ENCODE data around the gene CCNT1.
"Not testable (repeated sequence)": the region's sequence is repeated elsewhere in the genome, so short reads cannot be mapped to it uniquely, and the experiment has no call there.

The CCNT1 gene

GRCh38 chr12:48728807-48729206 lies 12.3 kb upstream of the CCNT1 start:
- no peak overlapping the region for H3K9ac ChIP-seq (ENCODE audit: low read depth in 1 of 2, low read length in 2 of 2)
- no peaks in the 10 kb centered on the region for H3K4me1 ChIP-seq (ENCODE audit: control insufficient read depth in 1 of 2, insufficient read depth in 2 of 2, low read length in 2 of 2)
- no peak overlapping the region for H3K4me3 ChIP-seq (ENCODE audit: low read depth in 1 of 2, low read length in 2 of 2)
- no peaks in the 10 kb centered on the region for H3K9me3 ChIP-seq (ENCODE audit: control insufficient read depth in 1 of 2, low read length in 2 of 2)
- H3K27me3 ChIP-seq (ENCODE audit: control insufficient read depth in 1 of 2, insufficient read depth in 2 of 2, low read length in 2 of 2) = no peaks in the 10 kb centered on the region
- H3K36me3 ChIP-seq (ENCODE audit: control insufficient read depth in 1 of 2, insufficient read depth in 2 of 2, low read length in 2 of 2) = no peaks in the 10 kb centered on the region
- no peak overlapping the region for H3K27ac ChIP-seq (ENCODE audit: low read depth, low read length)

- H3K9ac ChIP-seq (ENCODE audit: low read depth in 1 of 2, low read length in 2 of 2); H3K27ac ChIP-seq (ENCODE audit: low read depth, low read length); H3K27me3 ChIP-seq (ENCODE audit: control insufficient read depth in 1 of 2, insufficient read depth in 2 of 2, low read length in 2 of 2); H3K9me3 ChIP-seq (ENCODE audit: control insufficient read depth in 1 of 2, low read length in 2 of 2); H3K4me3 ChIP-seq (ENCODE audit: low read depth in 1 of 2, low read length in 2 of 2); H3K36me3 ChIP-seq (ENCODE audit: control insufficient read depth in 1 of 2, insufficient read depth in 2 of 2, low read length in 2 of 2); H3K4me1 ChIP-seq (ENCODE audit: control insufficient read depth in 1 of 2, insufficient read depth in 2 of 2, low read length in 2 of 2): not testable (repeated sequence)
Measured at GRCh38 chr12:48720737-48721136, 4.2 kb upstream of the CCNT1 start.

- H3K9ac ChIP-seq (ENCODE audit: low read depth in 1 of 2, low read length in 2 of 2); H3K27ac ChIP-seq (ENCODE audit: low read depth, low read length); H3K9me3 ChIP-seq (ENCODE audit: control insufficient read depth in 1 of 2, low read length in 2 of 2); H3K4me3 ChIP-seq (ENCODE audit: low read depth in 1 of 2, low read length in 2 of 2); H3K36me3 ChIP-seq (ENCODE audit: control insufficient read depth in 1 of 2, insufficient read depth in 2 of 2, low read length in 2 of 2); H3K27me3 ChIP-seq (ENCODE audit: control insufficient read depth in 1 of 2, insufficient read depth in 2 of 2, low read length in 2 of 2): not testable (repeated sequence)
- peaks cover 3 to 11% of the 10 kb centered on the region in 2 donors for H3K4me1 ChIP-seq (ENCODE audit: control insufficient read depth in 1 of 2, insufficient read depth in 2 of 2, low read length in 2 of 2)
Measured at GRCh38 chr12:48720171-48720570, 3.7 kb upstream of the CCNT1 start.

GRCh38 chr12:48719002-48719401 lies 2.5 kb upstream of the CCNT1 start:
- not testable (repeated sequence) for H3K9ac ChIP-seq (ENCODE audit: low read depth in 1 of 2, low read length in 2 of 2); H3K9me3 ChIP-seq (ENCODE audit: control insufficient read depth in 1 of 2, low read length in 2 of 2); H3K27me3 ChIP-seq (ENCODE audit: control insufficient read depth in 1 of 2, insufficient read depth in 2 of 2, low read length in 2 of 2); H3K36me3 ChIP-seq (ENCODE audit: control insufficient read depth in 1 of 2, insufficient read depth in 2 of 2, low read length in 2 of 2); H3K27ac ChIP-seq (ENCODE audit: low read depth, low read length); H3K4me3 ChIP-seq (ENCODE audit: low read depth in 1 of 2, low read length in 2 of 2)
- peaks cover 13 to 23% of the 10 kb centered on the region in 2 donors for H3K4me1 ChIP-seq (ENCODE audit: control insufficient read depth in 1 of 2, insufficient read depth in 2 of 2, low read length in 2 of 2)

GRCh38 chr12:48717252-48717695 lies 767 bp upstream of the CCNT1 start:
- Histone ChIP-seq H3K9me3 (ENCODE audit: control insufficient read depth in 1 of 2, low read length in 2 of 2) (peaks cover 6 to 7% of the 10 kb centered on the region in 2 donors), H3K36me3 (ENCODE audit: control insufficient read depth in 1 of 2, insufficient read depth in 2 of 2, low read length in 2 of 2) (peaks cover 0 to 18% of the 10 kb centered on the region in 2 donors), H3K27ac (ENCODE audit: low read depth, low read length) (peak overlapping the region; percentile 94), H3K27me3 (ENCODE audit: control insufficient read depth in 1 of 2, insufficient read depth in 2 of 2, low read length in 2 of 2) (no peaks in the 10 kb centered on the region), H3K9ac (ENCODE audit: low read depth in 1 of 2, low read length in 2 of 2) (peak overlapping the region; percentile 36 to 76), H3K4me3 (ENCODE audit: low read depth in 1 of 2, low read length in 2 of 2) (peak overlapping the region; percentile 90 to 98), H3K4me1 (ENCODE audit: control insufficient read depth in 1 of 2, insufficient read depth in 2 of 2, low read length in 2 of 2) (peaks cover 14 to 30% of the 10 kb centered on the region in 2 donors)

GRCh38 chr12:48716168-48716492 lies 377 bp downstream of the CCNT1 start:
- H3K36me3 ChIP-seq (ENCODE audit: control insufficient read depth in 1 of 2, insufficient read depth in 2 of 2, low read length in 2 of 2) = peaks cover 0 to 26% of the 10 kb centered on the region in 2 donors
- H3K9me3 ChIP-seq (ENCODE audit: control insufficient read depth in 1 of 2, low read length in 2 of 2) = peaks cover 5% of the 10 kb centered on the region in 2 donors
- no peaks in the 10 kb centered on the region for H3K27me3 ChIP-seq (ENCODE audit: control insufficient read depth in 1 of 2, insufficient read depth in 2 of 2, low read length in 2 of 2)
- H3K4me3 ChIP-seq (ENCODE audit: low read depth in 1 of 2, low read length in 2 of 2) = peak overlapping the region; percentile 90 to 98
- H3K9ac ChIP-seq (ENCODE audit: low read depth in 1 of 2, low read length in 2 of 2) = peak overlapping the region; percentile 92 to 99
- H3K27ac ChIP-seq (ENCODE audit: low read depth, low read length) = peak overlapping the region; percentile 94
- H3K4me1 ChIP-seq (ENCODE audit: control insufficient read depth in 1 of 2, insufficient read depth in 2 of 2, low read length in 2 of 2) = peaks cover 14 to 30% of the 10 kb centered on the region in 2 donors

GRCh38 chr12:48712209-48712608 lies 4.3 kb downstream of the CCNT1 start:
- no peak overlapping the region for H3K27ac ChIP-seq (ENCODE audit: low read depth, low read length)
- H3K4me3 ChIP-seq (ENCODE audit: low read depth in 1 of 2, low read length in 2 of 2) = no peak overlapping the region
- no peaks in the 10 kb centered on the region for H3K27me3 ChIP-seq (ENCODE audit: control insufficient read depth in 1 of 2, insufficient read depth in 2 of 2, low read length in 2 of 2)
- peaks cover 0 to 42% of the 10 kb centered on the region in 2 donors for H3K36me3 ChIP-seq (ENCODE audit: control insufficient read depth in 1 of 2, insufficient read depth in 2 of 2, low read length in 2 of 2)
- no peak overlapping the region for H3K9ac ChIP-seq (ENCODE audit: low read depth in 1 of 2, low read length in 2 of 2)
- H3K9me3 ChIP-seq (ENCODE audit: control insufficient read depth in 1 of 2, low read length in 2 of 2) = no peaks in the 10 kb centered on the region
- H3K4me1 ChIP-seq (ENCODE audit: control insufficient read depth in 1 of 2, insufficient read depth in 2 of 2, low read length in 2 of 2) = peaks cover 14 to 25% of the 10 kb centered on the region in 2 donors

GRCh38 chr12:48698822-48699221 lies 17.7 kb downstream of the CCNT1 start:
- not testable (repeated sequence) for H3K4me3 ChIP-seq (ENCODE audit: low read depth in 1 of 2, low read length in 2 of 2); H3K4me1 ChIP-seq (ENCODE audit: control insufficient read depth in 1 of 2, insufficient read depth in 2 of 2, low read length in 2 of 2); H3K27me3 ChIP-seq (ENCODE audit: control insufficient read depth in 1 of 2, insufficient read depth in 2 of 2, low read length in 2 of 2); H3K9me3 ChIP-seq (ENCODE audit: control insufficient read depth in 1 of 2, low read length in 2 of 2); H3K27ac ChIP-seq (ENCODE audit: low read depth, low read length); H3K9ac ChIP-seq (ENCODE audit: low read depth in 1 of 2, low read length in 2 of 2)
- peaks cover 24 to 49% of the 10 kb centered on the region in 2 donors for H3K36me3 ChIP-seq (ENCODE audit: control insufficient read depth in 1 of 2, insufficient read depth in 2 of 2, low read length in 2 of 2)

- Histone ChIP-seq H3K27me3 (ENCODE audit: control insufficient read depth in 1 of 2, insufficient read depth in 2 of 2, low read length in 2 of 2) (no peaks in the 10 kb centered on the region), H3K9ac (ENCODE audit: low read depth in 1 of 2, low read length in 2 of 2) (no peak overlapping the region), H3K4me1 (ENCODE audit: control insufficient read depth in 1 of 2, insufficient read depth in 2 of 2, low read length in 2 of 2) (no peaks in the 10 kb centered on the region), H3K4me3 (ENCODE audit: low read depth in 1 of 2, low read length in 2 of 2) (no peak overlapping the region), H3K36me3 (ENCODE audit: control insufficient read depth in 1 of 2, insufficient read depth in 2 of 2, low read length in 2 of 2) (peaks cover 39 to 54% of the 10 kb centered on the region in 2 donors), H3K27ac (ENCODE audit: low read depth, low read length) (no peak overlapping the region), H3K9me3 (ENCODE audit: control insufficient read depth in 1 of 2, low read length in 2 of 2) (no peaks in the 10 kb centered on the region)
Measured at GRCh38 chr12:48696626-48697025, 19.9 kb downstream of the CCNT1 start.

- Histone ChIP-seq H3K36me3 (ENCODE audit: control insufficient read depth in 1 of 2, insufficient read depth in 2 of 2, low read length in 2 of 2) (peaks cover 39 to 61% of the 10 kb centered on the region in 2 donors), H3K4me3 (ENCODE audit: low read depth in 1 of 2, low read length in 2 of 2) (no peak overlapping the region), H3K27me3 (ENCODE audit: control insufficient read depth in 1 of 2, insufficient read depth in 2 of 2, low read length in 2 of 2) (no peaks in the 10 kb centered on the region)
Measured at GRCh38 chr12:48695859-48696258, 20.6 kb downstream of the CCNT1 start.

GRCh38 chr12:48694038-48694437 lies 22.5 kb downstream of the CCNT1 start:
- no peak overlapping the region for H3K4me3 ChIP-seq (ENCODE audit: low read depth in 1 of 2, low read length in 2 of 2)

More at GRCh38 chr12:48695859-48696258, 20.6 kb downstream of the CCNT1 start:
- Histone ChIP-seq H3K4me1 (ENCODE audit: control insufficient read depth in 1 of 2, insufficient read depth in 2 of 2, low read length in 2 of 2) (no peaks in the 10 kb centered on the region), H3K9ac (ENCODE audit: low read depth in 1 of 2, low read length in 2 of 2) (no peak overlapping the region), H3K27ac (ENCODE audit: low read depth, low read length) (no peak overlapping the region), H3K9me3 (ENCODE audit: control insufficient read depth in 1 of 2, low read length in 2 of 2) (no peaks in the 10 kb centered on the region)

More at GRCh38 chr12:48694038-48694437, 22.5 kb downstream of the CCNT1 start:
- Histone ChIP-seq H3K36me3 (ENCODE audit: control insufficient read depth in 1 of 2, insufficient read depth in 2 of 2, low read length in 2 of 2) (peaks cover 41 to 65% of the 10 kb centered on the region in 2 donors), H3K4me1 (ENCODE audit: control insufficient read depth in 1 of 2, insufficient read depth in 2 of 2, low read length in 2 of 2) (no peaks in the 10 kb centered on the region), H3K27me3 (ENCODE audit: control insufficient read depth in 1 of 2, insufficient read depth in 2 of 2, low read length in 2 of 2) (no peaks in the 10 kb centered on the region), H3K27ac (ENCODE audit: low read depth, low read length) (no peak overlapping the region), H3K9ac (ENCODE audit: low read depth in 1 of 2, low read length in 2 of 2) (no peak overlapping the region), H3K9me3 (ENCODE audit: control insufficient read depth in 1 of 2, low read length in 2 of 2) (no peaks in the 10 kb centered on the region)

All from duodenal mucosa (tissue), 2 donors.